HEK293 (cell line): ENCODE data around the gene AKTIP.

Experiments
- CTCF ChIA-PET: fragments of 350-600 bp; formaldehyde crosslinking; extraction: SDS; loops from one replicate; lab custom pipeline; 2021; ENCODE audit warnings: antibody characterized with exemption; lab: Yijun Ruan, JAX
- POLR2A ChIA-PET: fragments of 300-600 bp; formaldehyde crosslinking; extraction: SDS; loops from one replicate; lab custom pipeline; 2020; ENCODE audit warnings: antibody characterized with exemption, inconsistent platforms; lab: Yijun Ruan, JAX
- H3K27ac ChIP-seq: fragments of 200-500 bp; sonication (Bioruptor generic); 2 replicates; pipeline ENCODE4 v1.5.1; 2014; ENCODE audit warnings: low read depth, low read length, control low read depth, inconsistent platforms; ENCODE audit errors: extremely low read depth
- H3K36me3 ChIP-seq, 2 experiments: fragments of 200-500 bp in 1 of 2; sonication (Bioruptor generic) in 1 of 2; 1 replicate in 1 of 2; 2 replicates in 1 of 2; pipeline ENCODE4 v1.5.1; 2014 to 2017; ENCODE audit warnings: inconsistent platforms in 2 of 2, low read length in 2 of 2; ENCODE audit not compliant: control insufficient read depth in 2 of 2, insufficient read depth in 1 of 2
- H3K4me1 ChIP-seq: fragments of 200-500 bp; sonication (Bioruptor generic); 2 replicates; pipeline ENCODE4 v1.5.1; 2014; ENCODE audit warnings: mild to moderate bottlenecking, low read length, inconsistent platforms; ENCODE audit not compliant: control insufficient read depth, insufficient read depth
- H3K4me3 ChIP-seq: 2 replicates; pipeline ENCODE4 v1.5.1; 2011; ENCODE audit warnings: low read depth, mild to moderate bottlenecking, control low read depth, low read length, moderate library complexity
- H3K9me3 ChIP-seq: fragments of 200-500 bp; sonication (Bioruptor generic); 2 replicates; pipeline ENCODE4 v1.5.1; 2014; ENCODE audit warnings: low read depth, low read length, inconsistent platforms; ENCODE audit not compliant: control insufficient read depth, insufficient read depth
- EGR2 ChIP-seq: fragments of 450-650 bp; formaldehyde crosslinking; IDR thresholded peaks from 2 replicates; pipeline ENCODE4 v1.5.1; 2016; ENCODE audit warnings: low read depth, missing biosample characterization, missing genetic modification characterization
- HOXD13 ChIP-seq: sonication (generic); formaldehyde crosslinking; IDR thresholded peaks from 2 replicates; pipeline ENCODE4 v1.8.0; 2022; ENCODE audit warnings: missing genetic modification reagents, borderline replicate concordance
- TCF7L2 ChIP-seq: IDR thresholded peaks from 2 replicates; pipeline ENCODE4 v1.6.1; 2011; ENCODE audit warnings: low read depth, mild to moderate bottlenecking, inconsistent platforms, low read length, moderate library complexity, borderline replicate concordance
- WT1 ChIP-seq: fragments of 450-650 bp; formaldehyde crosslinking; IDR thresholded peaks from 2 replicates; pipeline ENCODE4 v1.5.1; 2016; ENCODE audit warnings: missing biosample characterization, missing genetic modification characterization
- ZFHX2 ChIP-seq: fragments of 450-650 bp; formaldehyde crosslinking; conservative IDR thresholded peaks from 2 replicates; pipeline ENCODE4 v1.5.1; 2016; ENCODE audit warnings: missing biosample characterization, missing genetic modification characterization
- ZFP37 ChIP-seq: fragments of 450-650 bp; formaldehyde crosslinking; IDR thresholded peaks from 2 replicates; pipeline ENCODE4 v1.5.1; 2016; ENCODE audit warnings: missing biosample characterization, missing genetic modification characterization
- ZNF155 ChIP-seq: fragments of 450-650 bp; formaldehyde crosslinking; IDR thresholded peaks from 2 replicates; pipeline ENCODE4 v1.5.1; 2016; ENCODE audit warnings: missing biosample characterization, missing genetic modification characterization
- ZNF175 ChIP-seq: fragments of 450-650 bp; formaldehyde crosslinking; IDR thresholded peaks from 2 replicates; pipeline ENCODE4 v1.5.1; 2016; ENCODE audit warnings: missing biosample characterization, missing genetic modification characterization
- ZNF416 ChIP-seq: fragments of 450-650 bp; formaldehyde crosslinking; IDR thresholded peaks from 2 replicates; pipeline ENCODE4 v1.5.1; 2016; ENCODE audit warnings: missing biosample characterization, missing genetic modification characterization
- ZNF426 ChIP-seq: fragments of 450-650 bp; formaldehyde crosslinking; IDR thresholded peaks from 2 replicates; pipeline ENCODE4 v1.5.1; 2017; ENCODE audit warnings: missing biosample characterization, missing genetic modification characterization, mild to moderate bottlenecking, inconsistent platforms, moderate library complexity
- ZNF433 ChIP-seq: fragments of 450-650 bp; formaldehyde crosslinking; IDR thresholded peaks from 2 replicates; pipeline ENCODE4 v1.5.1; 2016; ENCODE audit warnings: missing biosample characterization, missing genetic modification characterization, low read depth
- ZNF549 ChIP-seq: fragments of 450-650 bp; IDR thresholded peaks from 2 replicates; pipeline ENCODE4 v1.5.1; 2018; ENCODE audit warnings: missing biosample characterization, missing genetic modification characterization, mild to moderate bottlenecking, inconsistent platforms, moderate library complexity
- ZNF600 ChIP-seq: fragments of 450-650 bp; formaldehyde crosslinking; IDR thresholded peaks from 2 replicates; pipeline ENCODE4 v1.5.1; 2016; ENCODE audit warnings: missing biosample characterization, missing genetic modification characterization
- ZNF658 ChIP-seq: fragments of 450-650 bp; formaldehyde crosslinking; IDR thresholded peaks from 2 replicates; pipeline ENCODE4; 2016; ENCODE audit warnings: missing biosample characterization, missing genetic modification characterization
- ZNF791 ChIP-seq: fragments of 450-650 bp; formaldehyde crosslinking; IDR thresholded peaks from 2 replicates; pipeline ENCODE4 v1.5.1; 2016; ENCODE audit warnings: missing biosample characterization, missing genetic modification characterization
- ZSCAN16 ChIP-seq: fragments of 450-650 bp; formaldehyde crosslinking; IDR thresholded peaks from 2 replicates; pipeline ENCODE4 v1.5.1; 2016; ENCODE audit warnings: missing biosample characterization, missing genetic modification characterization
- TF ChIP-seq, protein P1 (sequence below): fragments of 450-650 bp; formaldehyde crosslinking; conservative IDR thresholded peaks from 2 replicates; pipeline ENCODE4 v1.5.1; 2016; ENCODE audit warnings: low read depth, missing biosample characterization, missing genetic modification characterization
- TF ChIP-seq, protein P2 (sequence below): IDR thresholded peaks from 2 replicates; pipeline ENCODE4 v1.6.1; 2011; ENCODE audit warnings: mild to moderate bottlenecking, low read depth, low read length, borderline replicate concordance
- TF ChIP-seq, protein P3 (sequence below): fragments of 450-650 bp; formaldehyde crosslinking; IDR thresholded peaks from 2 replicates; pipeline ENCODE4 v1.5.1; 2016; ENCODE audit warnings: missing biosample characterization, missing genetic modification characterization, low read depth

Gene AKTIP

DNA sequence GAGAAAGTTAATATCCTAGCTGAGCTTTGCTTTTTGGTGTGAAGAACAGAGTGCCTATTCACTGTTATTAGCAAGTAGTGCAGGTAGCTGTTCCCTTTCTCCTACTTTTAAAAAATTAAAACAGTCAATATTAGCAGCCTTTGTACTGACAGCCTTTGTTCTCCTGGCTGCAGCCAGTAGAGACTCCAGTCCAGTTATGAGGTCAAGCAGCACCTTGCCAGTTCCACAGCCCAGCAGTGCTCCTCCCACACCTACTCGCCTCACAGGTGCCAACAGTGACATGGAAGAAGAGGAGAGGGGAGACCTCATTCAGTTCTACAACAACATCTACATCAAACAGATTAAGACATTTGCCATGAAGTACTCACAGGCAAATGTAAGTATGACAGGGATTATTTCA is 22.6 kb downstream of the AKTIP start (continued):
- no peak for TF ChIP-seq ZNF600 (tag by site-specific recombination)
- no peak for TF ChIP-seq ZFP37 (tag by site-specific recombination)
- no peak for TF ChIP-seq ZNF658 (tag by site-specific recombination)
- TF ChIP-seq, protein P1, sequence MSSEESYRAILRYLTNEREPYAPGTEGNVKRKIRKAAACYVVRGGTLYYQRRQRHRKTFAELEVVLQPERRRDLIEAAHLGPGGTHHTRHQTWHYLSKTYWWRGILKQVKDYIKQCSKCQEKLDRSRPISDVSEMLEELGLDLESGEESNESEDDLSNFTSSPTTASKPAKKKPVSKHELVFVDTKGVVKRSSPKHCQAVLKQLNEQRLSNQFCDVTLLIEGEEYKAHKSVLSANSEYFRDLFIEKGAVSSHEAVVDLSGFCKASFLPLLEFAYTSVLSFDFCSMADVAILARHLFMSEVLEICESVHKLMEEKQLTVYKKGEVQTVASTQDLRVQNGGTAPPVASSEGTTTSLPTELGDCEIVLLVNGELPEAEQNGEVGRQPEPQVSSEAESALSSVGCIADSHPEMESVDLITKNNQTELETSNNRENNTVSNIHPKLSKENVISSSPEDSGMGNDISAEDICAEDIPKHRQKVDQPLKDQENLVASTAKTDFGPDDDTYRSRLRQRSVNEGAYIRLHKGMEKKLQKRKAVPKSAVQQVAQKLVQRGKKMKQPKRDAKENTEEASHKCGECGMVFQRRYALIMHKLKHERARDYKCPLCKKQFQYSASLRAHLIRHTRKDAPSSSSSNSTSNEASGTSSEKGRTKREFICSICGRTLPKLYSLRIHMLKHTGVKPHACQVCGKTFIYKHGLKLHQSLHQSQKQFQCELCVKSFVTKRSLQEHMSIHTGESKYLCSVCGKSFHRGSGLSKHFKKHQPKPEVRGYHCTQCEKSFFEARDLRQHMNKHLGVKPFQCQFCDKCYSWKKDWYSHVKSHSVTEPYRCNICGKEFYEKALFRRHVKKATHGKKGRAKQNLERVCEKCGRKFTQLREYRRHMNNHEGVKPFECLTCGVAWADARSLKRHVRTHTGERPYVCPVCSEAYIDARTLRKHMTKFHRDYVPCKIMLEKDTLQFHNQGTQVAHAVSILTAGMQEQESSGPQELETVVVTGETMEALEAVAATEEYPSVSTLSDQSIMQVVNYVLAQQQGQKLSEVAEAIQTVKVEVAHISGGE = no peak
- TF ChIP-seq, protein P2, sequence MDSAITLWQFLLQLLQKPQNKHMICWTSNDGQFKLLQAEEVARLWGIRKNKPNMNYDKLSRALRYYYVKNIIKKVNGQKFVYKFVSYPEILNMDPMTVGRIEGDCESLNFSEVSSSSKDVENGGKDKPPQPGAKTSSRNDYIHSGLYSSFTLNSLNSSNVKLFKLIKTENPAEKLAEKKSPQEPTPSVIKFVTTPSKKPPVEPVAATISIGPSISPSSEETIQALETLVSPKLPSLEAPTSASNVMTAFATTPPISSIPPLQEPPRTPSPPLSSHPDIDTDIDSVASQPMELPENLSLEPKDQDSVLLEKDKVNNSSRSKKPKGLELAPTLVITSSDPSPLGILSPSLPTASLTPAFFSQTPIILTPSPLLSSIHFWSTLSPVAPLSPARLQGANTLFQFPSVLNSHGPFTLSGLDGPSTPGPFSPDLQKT = no peak
- TF ChIP-seq, protein P3, sequence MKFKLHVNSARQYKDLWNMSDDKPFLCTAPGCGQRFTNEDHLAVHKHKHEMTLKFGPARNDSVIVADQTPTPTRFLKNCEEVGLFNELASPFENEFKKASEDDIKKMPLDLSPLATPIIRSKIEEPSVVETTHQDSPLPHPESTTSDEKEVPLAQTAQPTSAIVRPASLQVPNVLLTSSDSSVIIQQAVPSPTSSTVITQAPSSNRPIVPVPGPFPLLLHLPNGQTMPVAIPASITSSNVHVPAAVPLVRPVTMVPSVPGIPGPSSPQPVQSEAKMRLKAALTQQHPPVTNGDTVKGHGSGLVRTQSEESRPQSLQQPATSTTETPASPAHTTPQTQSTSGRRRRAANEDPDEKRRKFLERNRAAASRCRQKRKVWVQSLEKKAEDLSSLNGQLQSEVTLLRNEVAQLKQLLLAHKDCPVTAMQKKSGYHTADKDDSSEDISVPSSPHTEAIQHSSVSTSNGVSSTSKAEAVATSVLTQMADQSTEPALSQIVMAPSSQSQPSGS (tag by site-specific recombination) = no peak

DNA sequence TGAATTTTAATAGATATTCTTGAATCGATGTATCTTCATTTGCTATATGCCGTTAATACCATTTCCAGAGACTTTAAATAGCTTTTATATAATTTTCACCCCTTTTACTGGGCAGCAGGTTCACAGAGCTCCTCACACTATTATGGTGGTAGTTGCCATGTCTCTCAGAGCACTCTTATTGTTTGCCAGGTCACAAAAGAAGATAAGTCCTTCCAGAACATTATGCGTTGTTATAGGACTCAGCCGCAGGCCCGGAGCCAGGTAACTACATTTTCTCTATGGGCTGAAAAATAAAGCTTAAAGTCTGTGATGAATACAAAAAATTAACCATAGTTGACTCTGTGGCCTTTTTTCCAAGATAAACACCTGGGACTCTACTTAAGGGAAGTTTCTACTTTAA is 24.0 kb downstream of the AKTIP start:
- H3K36me3 ChIP-seq = peaks cover 32 to 56% of the 10 kb centered on the region in 2 experiments
- ChIA-PET POLR2A (no interaction called here), CTCF (no interaction called here)
- no peaks in the 10 kb centered on the region for H3K9me3 ChIP-seq
- H3K4me1 ChIP-seq = no peaks in the 10 kb centered on the region
- TF ChIP-seq WT1 (tag by site-specific recombination) (no peak), ZNF791 (tag by site-specific recombination) (no peak), ZSCAN16 (tag by site-specific recombination) (no peak), ZNF155 (tag by site-specific recombination) (no peak), ZFP37 (tag by site-specific recombination) (no peak), ZNF426 (tag by site-specific recombination) (no peak)
- H3K4me3 ChIP-seq = no peak overlapping the region
- H3K27ac ChIP-seq = no peak overlapping the region

DNA sequence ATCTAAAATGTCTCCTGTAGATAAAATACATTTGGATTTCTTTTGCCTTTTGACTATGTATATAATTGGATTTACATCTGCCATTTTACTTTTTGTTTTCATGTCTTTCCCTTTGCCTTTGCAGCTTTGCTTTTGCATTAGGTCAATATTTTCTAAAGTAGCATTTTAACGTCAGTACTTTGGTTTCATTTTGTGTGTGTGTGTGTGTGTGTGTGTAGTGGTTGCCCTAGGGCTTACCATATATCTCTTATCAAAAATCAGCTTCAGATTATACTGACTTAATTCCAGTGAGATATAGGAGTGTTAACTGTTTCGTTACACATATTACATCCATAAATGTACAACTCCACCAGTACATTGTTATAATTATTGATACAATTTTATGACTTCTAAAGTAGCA is 26.1 kb downstream of the AKTIP start:
- TF ChIP-seq ZNF175 (tag by site-specific recombination) (no peak), ZNF416 (tag by site-specific recombination) (no peak), ZNF549 (tag by site-specific recombination) (no peak)
- CTCF ChIA-PET = no interaction called here
- no peaks in the 10 kb centered on the region for H3K9me3 ChIP-seq
- H3K27ac ChIP-seq = no peak overlapping the region
- H3K4me3 ChIP-seq = no peak overlapping the region
- H3K36me3 ChIP-seq = peaks cover 34 to 46% of the 10 kb centered on the region in 2 experiments
- POLR2A ChIA-PET = no interaction called here
- no peaks in the 10 kb centered on the region for H3K4me1 ChIP-seq

DNA sequence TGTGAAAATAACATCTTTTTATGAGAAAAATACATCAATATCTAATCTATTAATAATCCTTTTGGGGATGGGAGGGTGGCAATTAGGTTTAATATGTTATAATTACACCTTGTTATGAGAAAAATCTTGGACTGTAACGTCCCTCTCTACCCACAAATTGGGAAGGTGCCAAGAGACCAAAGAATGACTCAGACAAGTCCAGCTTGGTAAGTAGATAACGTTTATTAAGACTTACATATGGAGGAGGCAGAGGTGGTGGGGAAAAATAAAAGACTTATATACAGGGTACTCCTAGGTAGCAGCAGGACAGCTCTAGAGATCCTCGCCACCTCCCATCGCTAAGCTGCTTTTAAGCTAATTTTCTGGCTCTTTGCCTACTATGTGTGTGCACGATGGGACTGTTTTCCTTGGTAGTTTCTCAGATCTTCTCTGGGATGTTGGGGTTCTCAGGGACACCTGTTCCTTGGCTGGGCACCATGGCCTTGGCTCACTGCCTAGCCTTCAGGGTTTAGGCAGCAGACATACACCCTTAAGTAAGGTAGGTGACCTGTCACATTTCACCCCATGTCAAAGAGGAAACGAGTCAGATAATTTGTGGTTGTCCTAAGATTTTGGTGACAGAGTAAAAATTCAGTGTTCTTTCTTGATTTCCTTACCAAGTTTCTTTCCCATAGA is 37.3 kb downstream of the AKTIP start:
- TF ChIP-seq ZNF175 (tag by site-specific recombination) = no peak
- no peak for TF ChIP-seq HOXD13 (CRISPR knock-in tag)
- TF ChIP-seq ZFHX2 = peak; percentile 22; the same call in 1 of the 2 replicates
- TF ChIP-seq EGR2 (tag by site-specific recombination) = 0 out of 2 replicates have a peak, but pooled peaks have one; percentile 25
- no peak for TF ChIP-seq ZNF433 (tag by site-specific recombination)
- TF ChIP-seq TCF7L2 = no peak
- no peak overlapping the region for H3K27ac ChIP-seq
- no peak overlapping the region for H3K4me3 ChIP-seq
- ChIA-PET CTCF (no interaction called here), POLR2A (no interaction called here)
- peaks cover 35 to 60% of the 10 kb centered on the region in 2 experiments for H3K36me3 ChIP-seq
- no peaks in the 10 kb centered on the region for H3K4me1 ChIP-seq
- no peaks in the 10 kb centered on the region for H3K9me3 ChIP-seq
